Mesenchymal stem cell (in vitro differentiated cells and primary cell): ENCODE data around the gene CYP19A1.

Experiments used
- DNase-seq: peaks from one replicate; pipeline ENCODE4 v3.0.0-alpha.2; 2013
- H2AFZ ChIP-seq: one replicate; pipeline ENCODE4 v1.6.1; 2013; ENCODE audit warnings: low read depth, mild to moderate bottlenecking, control low read depth, inconsistent platforms, low read length, moderate library complexity
- H2AK5ac ChIP-seq: 2 replicates; pipeline ENCODE4 v1.6.1; 2013; ENCODE audit warnings: low read length, moderate library complexity, mild to moderate bottlenecking, inconsistent platforms; ENCODE audit not compliant: severe bottlenecking
- H2BK120ac ChIP-seq: one replicate; pipeline ENCODE4 v1.6.1; 2013; ENCODE audit warnings: low read depth, mild to moderate bottlenecking, inconsistent platforms, low read length, moderate library complexity
- H2BK12ac ChIP-seq, 2 experiments: one replicate each; pipeline ENCODE4 v1.6.1; 2013; ENCODE audit warnings: inconsistent platforms in 2 of 2, low read length in 2 of 2, mild to moderate bottlenecking in 2 of 2, moderate library complexity in 2 of 2, control low read depth in 1 of 2
- H2BK15ac ChIP-seq: one replicate; pipeline ENCODE4 v1.6.1; 2013; ENCODE audit warnings: mild to moderate bottlenecking, low read depth, inconsistent platforms; ENCODE audit not compliant: poor library complexity, severe bottlenecking
- H2BK5ac ChIP-seq: 2 replicates; pipeline ENCODE4 v1.6.1; 2013; ENCODE audit warnings: low read depth, mild to moderate bottlenecking, low read length, control low read depth, inconsistent platforms; ENCODE audit not compliant: poor library complexity, severe bottlenecking
- H3K14ac ChIP-seq, 2 experiments: one replicate each; pipeline ENCODE4 v1.6.1; 2013; ENCODE audit warnings: inconsistent platforms in 2 of 2, low read length in 2 of 2, control low read depth in 1 of 2, mild to moderate bottlenecking in 1 of 2, moderate library complexity in 1 of 2
- H3K18ac ChIP-seq, 2 experiments: one replicate each; pipeline ENCODE4 v1.6.1; 2013; ENCODE audit warnings: inconsistent platforms in 2 of 2, low read length in 2 of 2, control low read depth in 1 of 2, low read depth in 1 of 2, mild to moderate bottlenecking in 1 of 2
- H3K23ac ChIP-seq, 2 experiments: one replicate each; pipeline ENCODE4 v1.6.1; 2013; ENCODE audit warnings: inconsistent platforms in 2 of 2, low read length in 2 of 2, mild to moderate bottlenecking in 2 of 2, moderate library complexity in 2 of 2, control low read depth in 1 of 2
- H3K27ac ChIP-seq: 2 replicates; pipeline ENCODE4 v1.5.1; 2013; ENCODE audit warnings: mild to moderate bottlenecking, moderate library complexity, low read length, control low read depth, inconsistent platforms; ENCODE audit not compliant: poor library complexity, severe bottlenecking
- H3K27me3 ChIP-seq, 2 experiments: 2 replicates each; pipeline versions ENCODE4 v1.6.1 to v1.7.0; 2013; ENCODE audit warnings: low read length in 2 of 2, mild to moderate bottlenecking in 2 of 2, moderate library complexity in 2 of 2, control low read depth in 1 of 2, inconsistent platforms in 1 of 2; ENCODE audit not compliant: control insufficient read depth in 1 of 2, insufficient read depth in 1 of 2
- H3K36me3 ChIP-seq, 2 experiments: 2 replicates each; pipeline versions ENCODE4 v1.6.1 to v1.7.0; 2013; ENCODE audit warnings: low read length in 2 of 2, control low read depth in 1 of 2, inconsistent platforms in 1 of 2, low read depth in 1 of 2, mild to moderate bottlenecking in 1 of 2; ENCODE audit not compliant: insufficient read depth in 2 of 2, control insufficient read depth in 1 of 2
- H3K4ac ChIP-seq, 2 experiments: one replicate each; pipeline ENCODE4 v1.6.1; 2013; ENCODE audit warnings: inconsistent platforms in 2 of 2, low read length in 2 of 2, mild to moderate bottlenecking in 2 of 2, moderate library complexity in 2 of 2, control low read depth in 1 of 2, low read depth in 1 of 2
- H3K4me1 ChIP-seq: 2 replicates; pipeline ENCODE4 v1.6.1; 2013; ENCODE audit warnings: low read depth, low read length, control low read depth; ENCODE audit not compliant: control insufficient read depth, insufficient read depth
- H3K4me2 ChIP-seq: 2 replicates; pipeline ENCODE4 v1.6.1; 2013; ENCODE audit warnings: low read length, mild to moderate bottlenecking, inconsistent platforms; ENCODE audit not compliant: poor library complexity, severe bottlenecking
- H3K4me3 ChIP-seq, 2 experiments: 2 replicates each; pipeline versions ENCODE4 v1.5.1 to v1.7.0; 2013; ENCODE audit warnings: low read length in 2 of 2, mild to moderate bottlenecking in 2 of 2, control low read depth in 1 of 2, low read depth in 1 of 2; ENCODE audit not compliant: insufficient read depth in 1 of 2
- H3K79me1 ChIP-seq: replicated peaks from 2 replicates; pipeline ENCODE4 v1.6.1; 2013; ENCODE audit warnings: mild to moderate bottlenecking, control low read depth, low read length, inconsistent platforms; ENCODE audit not compliant: poor library complexity, severe bottlenecking
- H3K9ac ChIP-seq: 2 replicates; pipeline ENCODE4 v1.7.0; 2013; ENCODE audit warnings: mild to moderate bottlenecking, low read length, moderate library complexity
- H3K9me3 ChIP-seq: 2 replicates; pipeline ENCODE4 v1.7.0; 2013; ENCODE audit warnings: mild to moderate bottlenecking, low read length; ENCODE audit not compliant: control insufficient read depth
- H4K8ac ChIP-seq: one replicate; pipeline ENCODE4 v1.6.1; 2013; ENCODE audit warnings: inconsistent platforms, mild to moderate bottlenecking, low read length, moderate library complexity
- H4K91ac ChIP-seq: one replicate; pipeline ENCODE4 v1.6.1; 2013; ENCODE audit warnings: mild to moderate bottlenecking, low read length, inconsistent platforms
- WGBS: methylation state at CpG from one replicate; pipeline ENCODE4 v1.1.7; 2013; ENCODE audit warnings: mixed read lengths; 5-methylcytosine and 5-hydroxymethylcytosine counted together

CYP19A1 gene

GRCh38 chr15:51367322-51367976, 29.1 kb upstream of the CYP19A1 start:
- Histone ChIP-seq H3K79me1 (no peaks in the 10 kb centered on the region), H2AK5ac (no peak overlapping the region), H3K27ac (no peak overlapping the region), H3K18ac (peak overlapping the region; percentile 76 to 77), H4K8ac (peak overlapping the region; percentile 77), H3K27me3 (no peaks in the 10 kb centered on the region), H3K36me3 (no peaks in the 10 kb centered on the region), H2BK12ac (peak overlapping the region; percentile 61 to 94), H2BK120ac (no peak overlapping the region), H3K4ac (peak overlapping the region; percentile 21 to 55), H2BK15ac (no peak overlapping the region), H2BK5ac (no peak overlapping the region), H3K4me3 (no peak overlapping the region), H3K9me3 (no peaks in the 10 kb centered on the region), H3K14ac (peak overlapping the region in 1 of 2 experiments; percentile 82), H4K91ac (peak overlapping the region; percentile 74), H3K23ac (no peak overlapping the region), H2AFZ (no peak overlapping the region), H3K9ac (no peak overlapping the region), H3K4me1 (peaks cover 2% of the 10 kb centered on the region), H3K4me2 (no peak overlapping the region)
- 93% methylated on average over 9 of the region's 10 CpGs for WGBS
- DNase-seq = no peak

- Histone ChIP-seq H2BK12ac (no peak overlapping the region), H2AK5ac (no peak overlapping the region), H3K4me2 (no peak overlapping the region), H3K18ac (peak overlapping the region; percentile 5 to 68), H2BK15ac (no peak overlapping the region), H3K4ac (no peak overlapping the region), H3K9ac (no peak overlapping the region), H3K36me3 (no peaks in the 10 kb centered on the region), H3K27me3 (no peaks in the 10 kb centered on the region), H3K4me1 (peaks cover 2% of the 10 kb centered on the region), H2AFZ (no peak overlapping the region), H3K9me3 (no peaks in the 10 kb centered on the region), H3K27ac (no peak overlapping the region), H2BK120ac (no peak overlapping the region), H3K23ac (no peak overlapping the region), H4K8ac (no peak overlapping the region), H3K14ac (no peak overlapping the region), H3K4me3 (no peak overlapping the region), H4K91ac (no peak overlapping the region), H3K79me1 (no peaks in the 10 kb centered on the region), H2BK5ac (no peak overlapping the region)
- 63% methylated on average over 2 of the region's 3 CpGs for WGBS
- peak; percentile 59 for DNase-seq
Observed at GRCh38 chr15:51366920-51367319, 28.5 kb upstream of the CYP19A1 start.

GRCh38 chr15:51366071-51366470, 27.7 kb upstream of the CYP19A1 start:
- Histone ChIP-seq H3K4me1 (peaks cover 2% of the 10 kb centered on the region), H3K14ac (no peak overlapping the region), H4K8ac (no peak overlapping the region), H3K9me3 (no peaks in the 10 kb centered on the region), H3K9ac (no peak overlapping the region), H2BK120ac (no peak overlapping the region), H3K79me1 (no peaks in the 10 kb centered on the region), H2BK12ac (peak overlapping the region; percentile 20 to 54), H3K18ac (peak overlapping the region in 1 of 2 experiments; percentile 72), H2AK5ac (no peak overlapping the region), H2BK15ac (no peak overlapping the region), H3K36me3 (no peaks in the 10 kb centered on the region), H2AFZ (no peak overlapping the region), H3K23ac (no peak overlapping the region), H2BK5ac (no peak overlapping the region), H4K91ac (no peak overlapping the region), H3K4me2 (no peak overlapping the region), H3K27me3 (no peaks in the 10 kb centered on the region), H3K27ac (no peak overlapping the region), H3K4me3 (no peak overlapping the region), H3K4ac (no peak overlapping the region)
- WGBS = 85% methylated on average over 5 of the region's 5 CpGs
- no peak for DNase-seq

- H2BK12ac ChIP-seq = no peak overlapping the region
- no peaks in the 10 kb centered on the region for H3K79me1 ChIP-seq
- no peak for DNase-seq
- H3K27me3 ChIP-seq = no peaks in the 10 kb centered on the region
- no peak overlapping the region for H3K4ac ChIP-seq
- no peak overlapping the region for H4K91ac ChIP-seq
- no peak overlapping the region for H2AFZ ChIP-seq
- H3K4me2 ChIP-seq = no peak overlapping the region
- no peak overlapping the region for H4K8ac ChIP-seq
- WGBS = 92% methylated on average over 2 of the region's 6 CpGs
- H3K4me1 ChIP-seq = peaks cover 2% of the 10 kb centered on the region
- no peak overlapping the region for H2AK5ac ChIP-seq
- no peak overlapping the region for H3K4me3 ChIP-seq
- no peak overlapping the region for H3K18ac ChIP-seq
- H3K9me3 ChIP-seq = no peaks in the 10 kb centered on the region
- H2BK120ac ChIP-seq = no peak overlapping the region
- no peak overlapping the region for H3K27ac ChIP-seq
- no peak overlapping the region for H3K9ac ChIP-seq
- H3K14ac ChIP-seq = no peak overlapping the region
- no peak overlapping the region for H2BK5ac ChIP-seq
- no peaks in the 10 kb centered on the region for H3K36me3 ChIP-seq
- no peak overlapping the region for H2BK15ac ChIP-seq
- no peak overlapping the region for H3K23ac ChIP-seq
Observed at GRCh38 chr15:51365417-51365816, 27.0 kb upstream of the CYP19A1 start.
